Activated CD8-positive, alpha-beta T cell treated with anti-CD3 and anti-CD28 coated beads, Interleukin-2, amount 10 ng/mL, durations not matched to agents 7 days and 5 days (primary cell): Measurements from ENCODE around the gene RSPO3. TPM values are rescaled to one million over a fixed set of nuclear protein-coding genes. Genes with fewer than 3 reads are reported as not detected.
"Not testable (repeated sequence)": the region's sequence is repeated elsewhere in the genome, so short reads cannot be mapped to it uniquely, and the experiment has no call there.

Source experiments
- ATAC-seq: fragments of 150-1000 bp; cut with Tn5 transposase; one replicate; pipeline ENCODE4 v1.10.0; 2021; ENCODE audit warnings: moderate library complexity
- CTCF ChIA-PET: fragments of 350-600 bp; sonication (Branson Sonifier 250); formaldehyde crosslinking; loops from one replicate; lab custom pipeline; 2021; ENCODE audit warnings: antibody characterized with exemption; lab: Charles Lee
- POLR2A ChIA-PET: fragments of 350-600 bp; sonication (Branson Sonifier 250); formaldehyde crosslinking; loops from one replicate; lab custom pipeline; 2021; ENCODE audit warnings: antibody characterized with exemption; lab: Charles Lee
- DNase-seq: peaks from one replicate; pipeline ENCODE4 v3.0.0-alpha.2; 2020
- H3K27ac Mint-ChIP-seq: one replicate; pipeline ENCODE4 v1.8.0; 2021; ENCODE audit warnings: mild to moderate bottlenecking, mixed read lengths
- H3K27me3 Mint-ChIP-seq: one replicate; pipeline ENCODE4 v1.8.0; 2021; ENCODE audit warnings: low read depth, mixed read lengths
- H3K36me3 Mint-ChIP-seq: one replicate; pipeline ENCODE4 v1.8.0; 2021; ENCODE audit warnings: low read depth, mixed read lengths
- H3K4me1 Mint-ChIP-seq: one replicate; pipeline ENCODE4 v1.8.0; 2021; ENCODE audit warnings: low read depth, mixed read lengths
- H3K4me3 Mint-ChIP-seq: one replicate; pipeline ENCODE4 v1.8.0; 2021; ENCODE audit warnings: mild to moderate bottlenecking, mixed read lengths
- H3K9me3 Mint-ChIP-seq: one replicate; pipeline ENCODE4 v1.8.0; 2022; ENCODE audit warnings: mixed read lengths; ENCODE audit not compliant: insufficient read depth
- total RNA-seq, 2 experiments: library from RNA; stranded (reverse); gene quantifications; one replicate each; pipeline ENCODE4 v1.2.3, GENCODE V29; 2021

RSPO3 gene
- total RNA-seq, 2 experiments from 2014 or later: not detected

GRCh38 chr6:127092466-127092865 is 26.0 kb upstream of the RSPO3 start:
- ChIA-PET POLR2A (no interaction called here), CTCF (no interaction called here)
- ATAC-seq: no peak
- Mint-ChIP-seq H3K9me3 (no peaks in the 10 kb centered on the region), H3K27ac (no peak overlapping the region), H3K27me3 (peaks cover 7% of the 10 kb centered on the region), H3K36me3 (no peaks in the 10 kb centered on the region), H3K4me3 (no peak overlapping the region), H3K4me1 (no peaks in the 10 kb centered on the region)
- DNase-seq: no peak

- Mint-ChIP-seq H3K27me3 (peaks cover 7% of the 10 kb centered on the region), H3K36me3 (no peaks in the 10 kb centered on the region), H3K4me3 (no peak overlapping the region), H3K27ac (no peak overlapping the region), H3K9me3 (no peaks in the 10 kb centered on the region), H3K4me1 (no peaks in the 10 kb centered on the region)
- CTCF ChIA-PET: no interaction called here
- no peak for ATAC-seq
- DNase-seq: no peak
- POLR2A ChIA-PET: no interaction called here
These were observed 23.7 kb upstream of the RSPO3 start for GRCh38 chr6:127094791-127095190.

GRCh38 chr6:127096167-127096566 is 22.3 kb upstream of the RSPO3 start:
- DNase-seq (no peak), ATAC-seq (no peak)
- Mint-ChIP-seq H3K27me3 (peaks cover 7% of the 10 kb centered on the region), H3K27ac (no peak overlapping the region), H3K4me3 (no peak overlapping the region), H3K9me3 (no peaks in the 10 kb centered on the region), H3K4me1 (no peaks in the 10 kb centered on the region), H3K36me3 (no peaks in the 10 kb centered on the region)
- ChIA-PET CTCF (no interaction called here), POLR2A (no interaction called here)

- ATAC-seq, H3K4me3 Mint-ChIP-seq, POLR2A ChIA-PET, H3K36me3 Mint-ChIP-seq, H3K9me3 Mint-ChIP-seq, H3K27ac Mint-ChIP-seq, H3K27me3 Mint-ChIP-seq, H3K4me1 Mint-ChIP-seq, DNase-seq, CTCF ChIA-PET: not testable (repeated sequence)
These were observed 21.0 kb upstream of the RSPO3 start for GRCh38 chr6:127097442-127097841.

- ChIA-PET POLR2A (no interaction called here), CTCF (no interaction called here)
- H3K4me1 Mint-ChIP-seq: no peaks in the 10 kb centered on the region
- H3K4me3 Mint-ChIP-seq: no peak overlapping the region
- ATAC-seq (no peak), DNase-seq (no peak)
- no peaks in the 10 kb centered on the region for H3K36me3 Mint-ChIP-seq
- H3K27ac Mint-ChIP-seq: no peak overlapping the region
- peaks cover 8% of the 10 kb centered on the region for H3K27me3 Mint-ChIP-seq
- H3K9me3 Mint-ChIP-seq: no peaks in the 10 kb centered on the region
These were observed 17.8 kb upstream of the RSPO3 start for GRCh38 chr6:127100510-127101140.

- Mint-ChIP-seq H3K4me3 (no peak overlapping the region), H3K9me3 (no peaks in the 10 kb centered on the region), H3K36me3 (no peaks in the 10 kb centered on the region), H3K4me1 (no peaks in the 10 kb centered on the region), H3K27ac (no peak overlapping the region), H3K27me3 (peaks cover 7% of the 10 kb centered on the region)
- CTCF ChIA-PET: interaction anchor here (0.6 kb wide), 1 partner anchor 364 kb away, joined by 3 read pairs; no protein-coding TSS in a partner anchor
- no peak for DNase-seq
- POLR2A ChIA-PET: no interaction called here
- ATAC-seq: no peak
These were observed 16.2 kb upstream of the RSPO3 start for GRCh38 chr6:127102299-127102698.

- DNase-seq (no peak), ATAC-seq (no peak)
- ChIA-PET CTCF (no interaction called here), POLR2A (no interaction called here)
- Mint-ChIP-seq H3K4me3 (no peak overlapping the region), H3K9me3 (no peaks in the 10 kb centered on the region), H3K27me3 (peaks cover 7% of the 10 kb centered on the region), H3K36me3 (no peaks in the 10 kb centered on the region), H3K27ac (no peak overlapping the region), H3K4me1 (no peaks in the 10 kb centered on the region)
These were observed 15.6 kb upstream of the RSPO3 start for GRCh38 chr6:127102859-127103258.

- ATAC-seq (no peak), DNase-seq (no peak)
- Mint-ChIP-seq H3K4me1 (no peaks in the 10 kb centered on the region), H3K27me3 (peaks cover 7% of the 10 kb centered on the region), H3K9me3 (no peaks in the 10 kb centered on the region), H3K36me3 (no peaks in the 10 kb centered on the region), H3K27ac (no peak overlapping the region), H3K4me3 (no peak overlapping the region)
- ChIA-PET POLR2A (no interaction called here), CTCF (no interaction called here)
These were observed 15.0 kb upstream of the RSPO3 start for GRCh38 chr6:127103482-127103881.

GRCh38 chr6:127107916-127108315 is 10.6 kb upstream of the RSPO3 start:
- no peak overlapping the region for H3K4me3 Mint-ChIP-seq
- H3K27me3 Mint-ChIP-seq: peaks cover 8% of the 10 kb centered on the region
- H3K4me1 Mint-ChIP-seq: no peaks in the 10 kb centered on the region
- no peaks in the 10 kb centered on the region for H3K36me3 Mint-ChIP-seq
- DNase-seq (no peak), ATAC-seq (no peak)
- no peaks in the 10 kb centered on the region for H3K9me3 Mint-ChIP-seq
- ChIA-PET POLR2A (no interaction called here), CTCF (no interaction called here)
- H3K27ac Mint-ChIP-seq: no peak overlapping the region

GRCh38 chr6:127110712-127111111 is 7.8 kb upstream of the RSPO3 start:
- peaks cover 24% of the 10 kb centered on the region for H3K27me3 Mint-ChIP-seq
- H3K4me1 Mint-ChIP-seq: no peaks in the 10 kb centered on the region
- H3K27ac Mint-ChIP-seq: no peak overlapping the region
- H3K9me3 Mint-ChIP-seq: no peaks in the 10 kb centered on the region
- no peak overlapping the region for H3K4me3 Mint-ChIP-seq
- no peaks in the 10 kb centered on the region for H3K36me3 Mint-ChIP-seq
- ATAC-seq: no peak
- ChIA-PET CTCF (no interaction called here), POLR2A (no interaction called here)
- DNase-seq: no peak

- peaks cover 30% of the 10 kb centered on the region for H3K27me3 Mint-ChIP-seq
- H3K9me3 Mint-ChIP-seq: no peaks in the 10 kb centered on the region
- ATAC-seq (no peak), DNase-seq (no peak)
- no peak overlapping the region for H3K27ac Mint-ChIP-seq
- H3K36me3 Mint-ChIP-seq: no peaks in the 10 kb centered on the region
- ChIA-PET CTCF (no interaction called here), POLR2A (no interaction called here)
- H3K4me1 Mint-ChIP-seq: no peaks in the 10 kb centered on the region
- H3K4me3 Mint-ChIP-seq: no peak overlapping the region
These were observed 6.9 kb upstream of the RSPO3 start for GRCh38 chr6:127111526-127111925.

GRCh38 chr6:127114214-127114760 is 4.2 kb upstream of the RSPO3 start:
- H3K27ac Mint-ChIP-seq: no peak overlapping the region
- ChIA-PET POLR2A (no interaction called here), CTCF (no interaction called here)
- H3K36me3 Mint-ChIP-seq: no peaks in the 10 kb centered on the region
- peaks cover 10% of the 10 kb centered on the region for H3K4me1 Mint-ChIP-seq
- ATAC-seq: no peak
- peaks cover 51% of the 10 kb centered on the region for H3K27me3 Mint-ChIP-seq
- H3K4me3 Mint-ChIP-seq: no peak overlapping the region
- no peak for DNase-seq
- no peaks in the 10 kb centered on the region for H3K9me3 Mint-ChIP-seq
